GM23338 (cell line): ENCODE data around the gene VDR. TPM values are rescaled to one million over a fixed set of nuclear protein-coding genes. Genes with fewer than 3 reads are reported as not detected.
A peak's percentile ranks its signal among the peaks of the same experiment; 100 is the strongest.

Experiments
- ATAC-seq: fragments of 200-7000 bp; cut with Tn5 transposase; 3 replicates; pipeline ENCODE4 v1.9.1; 2020
- DNase-seq: peaks from one replicate; pipeline ENCODE4 v3.0.0-alpha.2; 2015; ENCODE audit warnings: low spot score
- H2AFZ ChIP-seq: fragments of 200-600 bp; sonication (generic); 2 replicates; pipeline ENCODE4 v1.8.0; 2016; ENCODE audit warnings: antibody characterized with exemption, mild to moderate bottlenecking, moderate library complexity
- H3F3A ChIP-seq: fragments of 200-600 bp; sonication (generic); replicated peaks from 2 replicates; pipeline ENCODE4 v1.8.0; 2017; ENCODE audit warnings: antibody characterized with exemption, mixed run types, low read depth
- H3K27ac ChIP-seq: fragments of 200-600 bp; sonication (generic); 2 replicates; pipeline ENCODE4 v1.6.1; 2016; ENCODE audit warnings: low read depth
- H3K27me3 ChIP-seq: fragments of 200-600 bp; sonication (generic); 2 replicates; pipeline ENCODE4 v1.8.0; 2016; ENCODE audit warnings: mild to moderate bottlenecking, mixed run types, moderate library complexity; ENCODE audit not compliant: insufficient read depth
- H3K36me3 ChIP-seq: fragments of 200-600 bp; sonication (generic); 2 replicates; pipeline ENCODE4 v1.8.0; 2016; ENCODE audit warnings: mild to moderate bottlenecking; ENCODE audit not compliant: insufficient read depth
- H3K4me1 ChIP-seq: fragments of 200-600 bp; sonication (generic); 2 replicates; pipeline ENCODE4 v1.8.0; 2016; ENCODE audit warnings: mild to moderate bottlenecking, moderate library complexity; ENCODE audit not compliant: insufficient read depth
- H3K4me2 ChIP-seq: fragments of 200-600 bp; sonication (generic); 2 replicates; pipeline ENCODE4 v1.7.1; 2017; ENCODE audit warnings: mixed run types
- H3K4me3 ChIP-seq: fragments of 200-600 bp; sonication (generic); 2 replicates; pipeline ENCODE4 v1.6.1; 2016; ENCODE audit warnings: mixed run types
- H3K79me2 ChIP-seq: fragments of 200-600 bp; sonication (generic); replicated peaks from 2 replicates; pipeline ENCODE4 v1.8.0; 2017; ENCODE audit warnings: mild to moderate bottlenecking; ENCODE audit not compliant: insufficient read depth
- H3K9me2 ChIP-seq: fragments of 200-600 bp; sonication (generic); 2 replicates; pipeline ENCODE4 v1.8.0; 2017; ENCODE audit not compliant: insufficient read depth
- H4K20me1 ChIP-seq: fragments of 200-600 bp; sonication (generic); replicated peaks from 2 replicates; pipeline ENCODE4 v1.8.0; 2017; ENCODE audit warnings: mild to moderate bottlenecking; ENCODE audit not compliant: insufficient read depth
- H3K27ac Mint-ChIP-seq: 2 replicates; pipeline ENCODE4 v1.8.0; 2020; ENCODE audit warnings: inconsistent platforms, mild to moderate bottlenecking, moderate library complexity, mixed read lengths
- H3K27me3 Mint-ChIP-seq: 3 replicates; pipeline ENCODE4 v1.8.0; 2022; ENCODE audit warnings: low read depth, mild to moderate bottlenecking, moderate library complexity, mixed read lengths, inconsistent platforms; ENCODE audit not compliant: insufficient read depth, poor library complexity
- H3K36me3 Mint-ChIP-seq: 3 replicates; pipeline ENCODE4 v1.8.0; 2021; ENCODE audit warnings: low read depth, mild to moderate bottlenecking, inconsistent platforms, moderate library complexity, mixed read lengths
- H3K4me1 Mint-ChIP-seq: 3 replicates; pipeline ENCODE4 v1.8.0; 2020; ENCODE audit warnings: mild to moderate bottlenecking, inconsistent platforms, mixed read lengths
- H3K4me3 Mint-ChIP-seq: 3 replicates; pipeline ENCODE4 v1.8.0; 2021; ENCODE audit warnings: moderate library complexity, mild to moderate bottlenecking, inconsistent platforms, mixed read lengths
- H3K9me3 Mint-ChIP-seq: 3 replicates; pipeline ENCODE4 v1.8.0; 2020; ENCODE audit warnings: moderate library complexity, mild to moderate bottlenecking, inconsistent platforms, mixed read lengths
- EZH2 ChIP-seq: fragments of 200-600 bp; sonication (generic); IDR thresholded peaks from one replicate; pipeline ENCODE4 v1.8.0; 2017; ENCODE audit warnings: antibody characterized with exemption, mild to moderate bottlenecking, low read depth; ENCODE audit not compliant: unreplicated experiment
- JUNB ChIP-seq: IDR thresholded peaks from one replicate; pipeline ENCODE4 v1.6.1; 2016; ENCODE audit warnings: antibody characterized with exemption; ENCODE audit not compliant: unreplicated experiment
- NANOG ChIP-seq: IDR thresholded peaks from 2 replicates; pipeline ENCODE4 v1.6.1; 2016; ENCODE audit warnings: antibody characterized with exemption, borderline replicate concordance
- ZNF114 ChIP-seq: fragments of 250-450 bp; sonication (Bioruptor Pico); IDR thresholded peaks from 2 replicates; pipeline ENCODE4 v1.5.0; 2020; ENCODE audit warnings: mild to moderate bottlenecking, moderate library complexity
- ZNF462 ChIP-seq: fragments of 250-450 bp; sonication (Bioruptor Pico); IDR thresholded peaks from 2 replicates; pipeline ENCODE4 v1.5.0; 2020; ENCODE audit warnings: mild to moderate bottlenecking, moderate library complexity
- polyA plus RNA-seq: library from polyadenylated mRNA; unstranded; fragments of >200 nt; fragmentation: Nextera tagmentation; extraction: Ambion mirVana; gene quantifications from 2 replicates; pipeline ENCODE4 v1.2.1, GENCODE V29; 2016
- total RNA-seq: library from RNA; depleted of rRNA; stranded (reverse); fragments of >200 nt; shearing (Covaris generic); gene quantifications from 2 replicates; pipeline ENCODE4 v1.2.3, GENCODE V29; 2014
- TF ChIP-seq, protein P1 (sequence below), 2 experiments: fragments of 200-600 bp in 1 of 2; sonication (generic) in 1 of 2; conservative IDR thresholded peaks; 2 replicates each; pipeline versions ENCODE4 v1.5.1 to v1.6.1; 2016 to 2017; ENCODE audit warnings: antibody characterized with exemption in 2 of 2, low read depth in 2 of 2, mild to moderate bottlenecking in 2 of 2, moderate library complexity in 1 of 2

VDR gene
- total and polyA plus RNA-seq, 2 experiments from 2014 or later: 0.37 to 1.4 TPM

DNA sequence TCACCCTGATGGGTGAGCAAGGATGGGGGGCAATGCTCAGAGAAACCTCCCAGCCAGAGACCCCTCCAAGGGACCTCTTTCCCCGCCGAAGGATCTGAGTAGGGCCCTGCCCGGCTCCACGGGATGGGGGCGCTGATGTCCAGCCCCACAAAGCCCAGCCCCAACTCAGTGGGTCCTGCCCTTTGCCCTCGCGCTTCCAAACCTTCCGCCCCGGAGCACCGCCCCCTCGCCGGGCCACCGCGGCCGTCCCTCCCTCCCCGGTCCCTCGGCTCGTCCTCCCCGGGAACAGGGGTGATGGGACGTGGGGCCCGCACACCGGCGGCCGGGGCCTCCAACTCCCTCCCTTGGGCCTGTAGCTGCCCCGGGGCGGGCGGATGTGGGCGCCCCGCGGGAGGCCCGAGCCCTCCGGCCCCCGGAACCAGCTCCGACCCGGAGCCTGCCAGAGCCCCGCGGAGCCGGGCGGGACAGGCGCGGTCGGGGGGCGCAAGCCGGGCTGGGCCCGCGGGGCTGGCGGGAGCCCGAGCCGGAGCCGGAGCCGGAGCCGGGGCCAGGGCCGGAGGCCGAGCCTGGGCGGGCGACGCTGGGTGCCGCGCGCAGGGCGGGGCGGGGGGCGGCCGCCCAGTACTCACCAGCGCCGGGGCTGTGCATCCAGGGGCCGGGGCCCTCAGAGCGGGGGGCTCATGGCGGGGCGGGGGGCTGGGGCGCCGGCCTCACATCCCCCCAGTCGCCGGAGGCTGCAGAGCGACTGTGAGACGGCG, 85.5 kb downstream of the VDR start:
- Histone ChIP-seq H3K79me2 (peaks cover 55% of the 10 kb centered on the region), H3K4me2 (peak overlapping the region; percentile 99), H3K9me2 (0 out of 2 replicates have a peak, but pooled peaks cover 3% of the 10 kb centered on the region), H3K27me3 (no peaks in the 10 kb centered on the region), H3F3A (peaks cover 3% of the 10 kb centered on the region; the same call in 1 of the 2 replicates), H3K36me3 (no peaks in the 10 kb centered on the region), H4K20me1 (peaks cover 10% of the 10 kb centered on the region), H3K27ac (peak overlapping the region; percentile 66; the same call in 1 of the 2 replicates), H2AFZ (no peak overlapping the region), H3K4me1 (peaks cover 56% of the 10 kb centered on the region), H3K4me3 (peak overlapping the region; percentile 87)
- TF ChIP-seq JUNB: no peak
- TF ChIP-seq, protein P1, sequence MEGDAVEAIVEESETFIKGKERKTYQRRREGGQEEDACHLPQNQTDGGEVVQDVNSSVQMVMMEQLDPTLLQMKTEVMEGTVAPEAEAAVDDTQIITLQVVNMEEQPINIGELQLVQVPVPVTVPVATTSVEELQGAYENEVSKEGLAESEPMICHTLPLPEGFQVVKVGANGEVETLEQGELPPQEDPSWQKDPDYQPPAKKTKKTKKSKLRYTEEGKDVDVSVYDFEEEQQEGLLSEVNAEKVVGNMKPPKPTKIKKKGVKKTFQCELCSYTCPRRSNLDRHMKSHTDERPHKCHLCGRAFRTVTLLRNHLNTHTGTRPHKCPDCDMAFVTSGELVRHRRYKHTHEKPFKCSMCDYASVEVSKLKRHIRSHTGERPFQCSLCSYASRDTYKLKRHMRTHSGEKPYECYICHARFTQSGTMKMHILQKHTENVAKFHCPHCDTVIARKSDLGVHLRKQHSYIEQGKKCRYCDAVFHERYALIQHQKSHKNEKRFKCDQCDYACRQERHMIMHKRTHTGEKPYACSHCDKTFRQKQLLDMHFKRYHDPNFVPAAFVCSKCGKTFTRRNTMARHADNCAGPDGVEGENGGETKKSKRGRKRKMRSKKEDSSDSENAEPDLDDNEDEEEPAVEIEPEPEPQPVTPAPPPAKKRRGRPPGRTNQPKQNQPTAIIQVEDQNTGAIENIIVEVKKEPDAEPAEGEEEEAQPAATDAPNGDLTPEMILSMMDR (conservative IDR thresholded peaks at IDR 0.05; ENCODE audit: low read depth in 2 of 2): peak; percentile 38 to 54
- TF ChIP-seq ZNF114 (CRISPR knock-in tag): no peak
- DNase-seq (peak; percentile 81), ATAC-seq (peak; percentile 46)
- H3K4me3 Mint-ChIP-seq: peak overlapping the region; percentile 90
- peak overlapping the region; percentile 66; the same call in 1 of the 2 replicates for H3K27ac Mint-ChIP-seq
- peaks cover 8% of the 10 kb centered on the region for H3K36me3 Mint-ChIP-seq
- peaks cover 19% of the 10 kb centered on the region for H3K27me3 Mint-ChIP-seq
- no peaks in the 10 kb centered on the region for H3K9me3 Mint-ChIP-seq
- peaks cover 66% of the 10 kb centered on the region for H3K4me1 Mint-ChIP-seq

DNA sequence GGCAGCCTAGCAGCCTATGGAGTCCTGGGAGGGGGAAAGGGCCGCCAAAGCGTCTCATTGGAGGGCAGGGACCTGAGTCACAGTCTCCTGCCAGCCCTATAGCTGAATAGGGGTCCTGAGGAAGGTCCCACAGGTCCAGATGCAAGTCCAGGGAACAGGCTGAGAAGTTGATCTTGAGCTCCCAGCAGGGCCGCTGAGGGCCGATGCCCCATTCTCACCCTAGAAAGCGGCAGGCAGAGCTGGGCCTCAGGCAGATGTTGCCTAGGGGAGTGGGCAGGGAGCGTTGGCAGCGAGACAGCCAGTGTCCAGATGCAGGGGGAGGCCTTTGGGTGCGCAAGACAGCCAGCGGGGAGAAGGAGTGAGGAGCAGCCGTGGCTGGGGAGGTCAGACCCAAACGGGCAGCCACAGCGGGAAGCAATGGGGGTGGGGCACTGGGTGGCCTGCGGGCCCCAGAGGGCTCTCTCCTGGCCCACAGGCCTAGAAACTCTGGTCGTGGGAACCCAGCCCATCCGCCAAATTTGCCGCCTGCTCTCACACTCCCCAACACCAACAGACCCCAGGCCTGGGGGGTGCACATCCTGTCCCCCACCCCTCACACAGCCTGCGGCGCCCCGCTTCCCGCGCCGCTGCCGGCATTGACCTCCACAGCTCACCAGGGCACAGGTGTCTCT, 86.2 kb downstream of the VDR start:
- Mint-ChIP-seq H3K4me1 (peaks cover 68% of the 10 kb centered on the region), H3K27ac (peak overlapping the region; percentile 74; the same call in 1 of the 2 replicates), H3K27me3 (peaks cover 19% of the 10 kb centered on the region), H3K9me3 (no peaks in the 10 kb centered on the region), H3K4me3 (peak overlapping the region; percentile 80), H3K36me3 (peaks cover 11% of the 10 kb centered on the region)
- Histone ChIP-seq H3K4me2 (peak overlapping the region; percentile 99), H3K27ac (peak overlapping the region; percentile 66; the same call in 1 of the 2 replicates), H3K4me1 (peaks cover 63% of the 10 kb centered on the region), H3K36me3 (no peaks in the 10 kb centered on the region), H3K79me2 (peaks cover 60% of the 10 kb centered on the region), H3K9me2 (0 out of 2 replicates have a peak, but pooled peaks cover 3% of the 10 kb centered on the region), H3K4me3 (peak overlapping the region; percentile 87), H3F3A (peaks cover 10% of the 10 kb centered on the region; the same call in 1 of the 2 replicates), H2AFZ (no peak overlapping the region), H4K20me1 (peaks cover 10% of the 10 kb centered on the region), H3K27me3 (no peaks in the 10 kb centered on the region)
- ATAC-seq (peak; percentile 0; the same call in 2 of the 3 replicates), DNase-seq (peak; percentile 44)
- no peak for TF ChIP-seq JUNB
- TF ChIP-seq EZH2: no peak
- no peak for TF ChIP-seq NANOG
- no peak for TF ChIP-seq ZNF114 (CRISPR knock-in tag)
- TF ChIP-seq ZNF462: no peak
- TF ChIP-seq, protein P1 (conservative IDR thresholded peaks at IDR 0.05; ENCODE audit: low read depth in 2 of 2): no peak
